HepG2 (cell line): Measurements from ENCODE around the gene FIS1. TPM values are rescaled to one million over a fixed set of nuclear protein-coding genes. Genes with fewer than 3 reads are reported as not detected.

Experiments used
- CCDC6 ChIP-seq: sonication (generic); formaldehyde crosslinking; IDR thresholded peaks from 2 replicates; pipeline ENCODE4 v1.8.1; 2022; ENCODE audit warnings: mild to moderate bottlenecking, missing genetic modification reagents, moderate library complexity
- FOXP4 ChIP-seq: sonication (generic); formaldehyde crosslinking; IDR thresholded peaks from 2 replicates; pipeline ENCODE4 v1.4.0; 2020; ENCODE audit warnings: missing genetic modification reagents
- FUBP1 ChIP-seq: sonication (generic); formaldehyde crosslinking; IDR thresholded peaks from 2 replicates; pipeline ENCODE4 v1.5.1; 2020; ENCODE audit warnings: missing genetic modification reagents, mild to moderate bottlenecking, borderline replicate concordance
- IRF2 ChIP-seq: IDR thresholded peaks from 2 replicates; pipeline ENCODE4 v1.6.1; 2018; ENCODE audit warnings: missing genetic modification reagents, missing compliant biosample characterization
- PATZ1 ChIP-seq: sonication (generic); formaldehyde crosslinking; IDR thresholded peaks from 2 replicates; pipeline ENCODE4 v1.4.0; 2020; ENCODE audit warnings: missing genetic modification reagents
- POLR2A ChIP-seq, 2 experiments: IDR thresholded peaks; 2 replicates each; pipeline ENCODE4 v1.6.1; 2011; ENCODE audit warnings: low read depth in 2 of 2, low read length in 2 of 2, mild to moderate bottlenecking in 1 of 2, moderate library complexity in 1 of 2; ENCODE audit not compliant: insufficient read depth in 1 of 2
- RBFOX2 ChIP-seq: fragments of 200-400 bp; formaldehyde crosslinking; IDR thresholded peaks from 2 replicates; pipeline ENCODE4 v1.6.1; 2017; ENCODE audit warnings: low read depth, mild to moderate bottlenecking, low read length
- SALL2 ChIP-seq: sonication (generic); formaldehyde crosslinking; IDR thresholded peaks from 2 replicates; pipeline ENCODE4 v1.8.1; 2023; ENCODE audit warnings: mild to moderate bottlenecking, missing genetic modification reagents, inconsistent platforms
- ZBED4 ChIP-seq: sonication (generic); formaldehyde crosslinking; IDR thresholded peaks from 2 replicates; pipeline ENCODE4 v1.4.0; 2020; ENCODE audit warnings: missing genetic modification reagents, borderline replicate concordance
- ZEB1 ChIP-seq: IDR thresholded peaks from 2 replicates; pipeline ENCODE4 v1.6.1; 2012; ENCODE audit warnings: mild to moderate bottlenecking, low read depth, inconsistent platforms; ENCODE audit not compliant: insufficient replicate concordance
- ZNF205 ChIP-seq: IDR thresholded peaks from 2 replicates; pipeline ENCODE4 v1.6.1; 2018; ENCODE audit warnings: missing biosample characterization, missing genetic modification reagents
- ZNF232 ChIP-seq: sonication (generic); formaldehyde crosslinking; IDR thresholded peaks from 2 replicates; pipeline ENCODE4 v1.4.0; 2020; ENCODE audit warnings: missing genetic modification reagents, borderline replicate concordance
- ZNF414 ChIP-seq: sonication (generic); formaldehyde crosslinking; IDR thresholded peaks from 2 replicates; pipeline ENCODE4 v1.5.0; 2020; ENCODE audit warnings: missing genetic modification reagents
- ZNF552 ChIP-seq: sonication (generic); formaldehyde crosslinking; IDR thresholded peaks from 2 replicates; pipeline ENCODE4 v1.9.0; 2022; ENCODE audit warnings: missing genetic modification reagents, mild to moderate bottlenecking, borderline replicate concordance
- ZNF691 ChIP-seq: sonication (generic); formaldehyde crosslinking; IDR thresholded peaks from 2 replicates; pipeline ENCODE4 v1.4.0; 2020; ENCODE audit warnings: missing genetic modification reagents, low read depth, mild to moderate bottlenecking, borderline replicate concordance
- ZNF776 ChIP-seq: sonication (generic); formaldehyde crosslinking; IDR thresholded peaks from 2 replicates; pipeline ENCODE4 v1.4.0; 2020; ENCODE audit warnings: mild to moderate bottlenecking, missing genetic modification reagents
- polyA plus RNA-seq, 8 experiments: library from polyadenylated mRNA; depleted of rRNA in 3 of 8; stranded (reverse) in 7 of 8; unstranded in 1 of 8; fragments of >200 nt; fragmentation: Illumina TruSeq in 4 of 8; extraction: Trizol in 4 of 8; gene quantifications; 2 replicates each; pipeline versions ENCODE4 v1.2.1 to v1.2.3, GENCODE V29; 2011 to 2016; ENCODE audit warnings: low read depth in 4 of 8, missing spikeins in 1 of 8, mixed read lengths in 1 of 8; ENCODE audit not compliant: insufficient read depth in 1 of 8
- total RNA-seq, 5 experiments: library from RNA; depleted of rRNA; stranded (reverse); fragments of >200 nt; fragmentation: Illumina TruSeq; extraction: Trizol; gene quantifications; 2 replicates each; pipeline ENCODE4 v1.2.3, GENCODE V29; 2016; ENCODE audit warnings: low read depth in 1 of 5

Gene FIS1
- total and polyA plus RNA-seq, 2 of the 13 experiments (the other 11 are each of a cell fraction or from before 2014, with no cell fraction given): 97.5 to 101 TPM

GRCh38 chr7:101243646-101244374 lies 1.1 kb downstream of the FIS1 start (continued):
- TF ChIP-seq ZNF776: peak; percentile 52; the same call in 1 of the 2 replicates
- TF ChIP-seq FOXP4 (CRISPR knock-in tag): no peak; the same call in 1 of the 2 replicates
- 0 out of 2 replicates have a peak, but pooled peaks have one; percentile 13 for TF ChIP-seq ZNF232 (CRISPR knock-in tag)
- TF ChIP-seq POLR2A (IDR thresholded peaks at IDR 0.05; ENCODE audit: insufficient read depth in 1 of 2, low read depth in 2 of 2, low read length in 2 of 2): 0 out of 4 replicates have a peak, but pooled peaks of 1 of the 2 experiments have one; percentile 4
- TF ChIP-seq SALL2 (CRISPR knock-in tag): 0 out of 2 replicates have a peak, but pooled peaks have one; percentile 16
- peak; percentile 11; the same call in 1 of the 2 replicates for TF ChIP-seq ZNF691
- TF ChIP-seq ZBED4 (CRISPR knock-in tag): 0 out of 2 replicates have a peak, but pooled peaks have one; percentile 96
- no peak for TF ChIP-seq FUBP1 (CRISPR knock-in tag)
- 0 out of 2 replicates have a peak, but pooled peaks have one; percentile 15 for TF ChIP-seq ZNF414 (CRISPR knock-in tag)
- TF ChIP-seq ZNF205 (CRISPR knock-in tag): 0 out of 2 replicates have a peak, but pooled peaks have one; percentile 25
- no peak for TF ChIP-seq RBFOX2
- TF ChIP-seq PATZ1: peak; percentile 98
- TF ChIP-seq CCDC6 (CRISPR knock-in tag): peak; percentile 17; the same call in 1 of the 2 replicates
- TF ChIP-seq IRF2 (CRISPR knock-in tag): 0 out of 2 replicates have a peak, but pooled peaks have one; percentile 1
- TF ChIP-seq ZEB1: no peak
- 0 out of 2 replicates have a peak, but pooled peaks have one; percentile 46 for TF ChIP-seq ZNF552
